BLaER1 treated with 17β-estradiol and CSF1 and Interleukin-3, amounts not matched to agents 10 nM and 100 nM (cell line): ENCODE results near the gene PANK4.

Source experiments
- H3K27ac ChIP-seq, 11 experiments: shearing (Covaris generic); formaldehyde crosslinking; 2 replicates each; pipeline ENCODE4 v1.8.1; 2022
- H3K27me3 ChIP-seq, 11 experiments: shearing (Covaris generic); formaldehyde crosslinking; 2 replicates each; pipeline ENCODE4 v1.8.1; 2022
- H3K36me3 ChIP-seq, 11 experiments: shearing (Covaris generic); formaldehyde crosslinking; 2 replicates each; pipeline ENCODE4 v1.8.1; 2022
- H3K4me1 ChIP-seq, 10 experiments: shearing (Covaris generic); formaldehyde crosslinking; 2 replicates each; pipeline ENCODE4 v1.8.1; 2022
- H3K4me2 ChIP-seq, 11 experiments: shearing (Covaris generic); formaldehyde crosslinking; 2 replicates each; pipeline ENCODE4 v1.8.1; 2022
- H3K4me3 ChIP-seq, 10 experiments: shearing (Covaris generic); formaldehyde crosslinking; 2 replicates each; pipeline ENCODE4 v1.8.1; 2022
- H3K9ac ChIP-seq, 11 experiments: shearing (Covaris generic); formaldehyde crosslinking; 2 replicates each; pipeline ENCODE4 v1.8.1; 2022
- H3K9me3 ChIP-seq, 11 experiments: shearing (Covaris generic); formaldehyde crosslinking; replicated peaks in 1 of 11; 2 replicates each; pipeline ENCODE4 v1.8.1; 2022
- H4K20me1 ChIP-seq, 11 experiments: shearing (Covaris generic); formaldehyde crosslinking; 2 replicates each; pipeline ENCODE4 v1.8.1; 2022
- Cebpa-rat ChIP-seq, 11 experiments: shearing (Covaris generic); IDR thresholded peaks; 2 replicates each; pipeline ENCODE4 v1.8.1; 2022

PANK4 gene

GRCh38 chr1:2543543-2544092 is 17.2 kb upstream of the PANK4 start:
- Histone ChIP-seq H3K9me3 (no peaks in the 10 kb centered on the region), H4K20me1 (peaks cover 0 to 52% (median 4%) of the 10 kb centered on the region in 11 experiments; a peak in 7 of 22 replicates), H3K9ac (peak overlapping the region in 7 of 11 experiments; percentile 9 to 48 (median 35); a peak in 8 of 22 replicates), H3K27ac (peak overlapping the region in 1 of 11 experiments; percentile 9; a peak in 2 of 22 replicates), H3K4me2 (peak overlapping the region; percentile 47 to 86 (median 70)), H3K36me3 (no peaks in the 10 kb centered on the region), H3K4me1 (peaks cover 25 to 82% (median 71%) of the 10 kb centered on the region in 10 experiments), H3K27me3 (peaks cover 0 to 25% (median 7%) of the 10 kb centered on the region in 11 experiments; a peak in 16 of 22 replicates), H3K4me3 (0 out of 20 replicates have a peak overlapping the region, but pooled peaks of 1 of the 10 experiments have one; percentile 15)
- TF ChIP-seq Cebpa-rat (IDR thresholded peaks at IDR 0.05) = no peak

GRCh38 chr1:2542246-2542915 is 16.0 kb upstream of the PANK4 start:
- H3K27me3 ChIP-seq = peaks cover 0 to 25% (median 7%) of the 10 kb centered on the region in 11 experiments; a peak in 16 of 22 replicates
- H3K4me2 ChIP-seq = peak overlapping the region in 9 of 11 experiments; percentile 56 to 86 (median 76); a peak in 19 of 22 replicates
- peaks cover 0 to 65% (median 5%) of the 10 kb centered on the region in 11 experiments; a peak in 10 of 22 replicates for H4K20me1 ChIP-seq

GRCh38 chr1:2541619-2542245 is 15.3 kb upstream of the PANK4 start:
- Histone ChIP-seq H3K27ac (no peak overlapping the region), H3K9ac (no peak overlapping the region), H3K4me2 (peak overlapping the region in 7 of 11 experiments; percentile 48 to 86 (median 53); a peak in 10 of 22 replicates), H3K4me1 (peaks cover 11 to 63% (median 53%) of the 10 kb centered on the region in 10 experiments; a peak in 19 of 20 replicates), H3K4me3 (no peak overlapping the region), H3K27me3 (peaks cover 0 to 25% (median 7%) of the 10 kb centered on the region in 11 experiments; a peak in 16 of 22 replicates), H4K20me1 (peaks cover 0 to 68% (median 5%) of the 10 kb centered on the region in 11 experiments; a peak in 8 of 22 replicates), H3K36me3 (no peaks in the 10 kb centered on the region), H3K9me3 (no peaks in the 10 kb centered on the region)
- no peak for TF ChIP-seq Cebpa-rat (IDR thresholded peaks at IDR 0.05)

More at GRCh38 chr1:2542246-2542915, 16.0 kb upstream of the PANK4 start:
- Histone ChIP-seq H3K4me1 (peaks cover 14 to 70% (median 59%) of the 10 kb centered on the region in 10 experiments), H3K9ac (peak overlapping the region in 2 of 11 experiments; percentile 37 to 48; a peak in 1 of 22 replicates), H3K4me3 (no peak overlapping the region), H3K27ac (no peak overlapping the region), H3K36me3 (no peaks in the 10 kb centered on the region), H3K9me3 (no peaks in the 10 kb centered on the region)
- TF ChIP-seq Cebpa-rat (IDR thresholded peaks at IDR 0.05) = no peak

GRCh38 chr1:2540816-2541492 is 14.6 kb upstream of the PANK4 start:
- H3K36me3 ChIP-seq = no peaks in the 10 kb centered on the region
- TF ChIP-seq Cebpa-rat (IDR thresholded peaks at IDR 0.05) = no peak
- H3K9me3 ChIP-seq = no peaks in the 10 kb centered on the region
- H3K4me1 ChIP-seq = peaks cover 11 to 57% (median 50%) of the 10 kb centered on the region in 10 experiments; a peak in 19 of 20 replicates
- H3K27me3 ChIP-seq = peaks cover 0 to 30% (median 9%) of the 10 kb centered on the region in 11 experiments; a peak in 17 of 22 replicates
- peak overlapping the region in 1 of 10 experiments; percentile 18; a peak in 1 of 20 replicates for H3K4me3 ChIP-seq
- H4K20me1 ChIP-seq = peaks cover 0 to 73% (median 5%) of the 10 kb centered on the region in 11 experiments; a peak in 9 of 22 replicates
- H3K4me2 ChIP-seq = peak overlapping the region in 10 of 11 experiments; percentile 32 to 58 (median 48); a peak in 15 of 22 replicates
- no peak overlapping the region for H3K27ac ChIP-seq
- no peak overlapping the region for H3K9ac ChIP-seq

GRCh38 chr1:2539312-2539907 is 13.0 kb upstream of the PANK4 start:
- no peaks in the 10 kb centered on the region for H3K36me3 ChIP-seq
- H3K27me3 ChIP-seq = peaks cover 11 to 45% (median 18%) of the 10 kb centered on the region in 11 experiments
- no peak overlapping the region for H3K27ac ChIP-seq
- peaks cover 11 to 48% (median 41%) of the 10 kb centered on the region in 10 experiments; a peak in 19 of 20 replicates for H3K4me1 ChIP-seq
- TF ChIP-seq Cebpa-rat (IDR thresholded peaks at IDR 0.05) = no peak
- H3K9me3 ChIP-seq = no peaks in the 10 kb centered on the region
- peaks cover 0 to 72% (median 5%) of the 10 kb centered on the region in 11 experiments; a peak in 9 of 22 replicates for H4K20me1 ChIP-seq
- peak overlapping the region in 3 of 11 experiments; percentile 69 to 72 (median 70); a peak in 3 of 22 replicates for H3K4me2 ChIP-seq
- H3K9ac ChIP-seq = no peak overlapping the region
- H3K4me3 ChIP-seq = no peak overlapping the region

GRCh38 chr1:2538872-2539271 is 12.5 kb upstream of the PANK4 start:
- H3K27me3 ChIP-seq = peaks cover 17 to 51% (median 23%) of the 10 kb centered on the region in 11 experiments
- peaks cover 0 to 71% (median 5%) of the 10 kb centered on the region in 11 experiments; a peak in 9 of 22 replicates for H4K20me1 ChIP-seq
- no peaks in the 10 kb centered on the region for H3K36me3 ChIP-seq
- no peak overlapping the region for H3K27ac ChIP-seq
- TF ChIP-seq Cebpa-rat (IDR thresholded peaks at IDR 0.05) = no peak
- H3K4me3 ChIP-seq = no peak overlapping the region
- no peak overlapping the region for H3K9ac ChIP-seq
- peaks cover 6 to 45% (median 38%) of the 10 kb centered on the region in 10 experiments; a peak in 19 of 20 replicates for H3K4me1 ChIP-seq
- H3K4me2 ChIP-seq = no peak overlapping the region
- no peaks in the 10 kb centered on the region for H3K9me3 ChIP-seq

- H3K9ac ChIP-seq = no peak overlapping the region
- no peak for TF ChIP-seq Cebpa-rat (IDR thresholded peaks at IDR 0.05)
- H3K4me1 ChIP-seq = peaks cover 1 to 40% (median 33%) of the 10 kb centered on the region in 10 experiments; a peak in 18 of 20 replicates
- peaks cover 0 to 71% (median 5%) of the 10 kb centered on the region in 11 experiments; a peak in 9 of 22 replicates for H4K20me1 ChIP-seq
- peaks cover 21 to 55% (median 28%) of the 10 kb centered on the region in 11 experiments for H3K27me3 ChIP-seq
- H3K9me3 ChIP-seq = no peaks in the 10 kb centered on the region
- no peak overlapping the region for H3K4me3 ChIP-seq
- H3K27ac ChIP-seq = no peak overlapping the region
- H3K36me3 ChIP-seq = no peaks in the 10 kb centered on the region
- H3K4me2 ChIP-seq = no peak overlapping the region
Observed at GRCh38 chr1:2538376-2538775, 12.0 kb upstream of the PANK4 start.

- Histone ChIP-seq H3K9ac (no peak overlapping the region), H3K27ac (no peak overlapping the region), H3K27me3 (peaks cover 27 to 62% (median 34%) of the 10 kb centered on the region in 11 experiments), H3K36me3 (no peaks in the 10 kb centered on the region), H3K4me2 (no peak overlapping the region), H3K4me1 (peaks cover 0 to 34% (median 26%) of the 10 kb centered on the region in 10 experiments; a peak in 17 of 20 replicates), H3K4me3 (no peak overlapping the region), H3K9me3 (no peaks in the 10 kb centered on the region), H4K20me1 (peaks cover 0 to 71% (median 5%) of the 10 kb centered on the region in 11 experiments; a peak in 9 of 22 replicates)
- no peak for TF ChIP-seq Cebpa-rat (IDR thresholded peaks at IDR 0.05)
Observed at GRCh38 chr1:2537784-2538115, 11.4 kb upstream of the PANK4 start.
